ENCODE measurements around the gene DPY19L2. TPM values are rescaled to one million over a fixed set of nuclear protein-coding genes. Genes with fewer than 3 reads are reported as not detected.
A peak's percentile ranks its signal among the peaks of the same experiment; 100 is the strongest.
"Not testable (repeated sequence)": the region's sequence is repeated elsewhere in the genome, so short reads cannot be mapped to it uniquely, and the experiment has no call there.

The DPY19L2 gene
- total RNA-seq (2021) (not detected in 2 replicates), Bru-seq, nascent RNA (percentile 18 among the genes with signal in this experiment), BruChase-seq, experiment 1, labeled RNA remaining after a 2-hour chase (percentile 16 among the genes with signal in this experiment), BruChase-seq, experiment 2, labeled RNA remaining after a 6-hour chase (percentile 13 among the genes with signal in this experiment)
- long read RNA-seq, partial matches to known transcripts, result 1 of 1 reads
- long read RNA-seq, other reads (novel, unspliced or antisense), result 0 of 1 reads

GRCh38 chr12:63668028-63668799 lies at the start of gene DPY19L2:
DPY19L2 (minus strand) TSS chr12:63668493; CDS start chr12:63668393, 100 bp downstream.
- no TSS peak for BruUV-seq (replicated peaks)
- H3K4me1 ChIP-seq (replicated peaks; ENCODE audit: insufficient read depth), result 0 out of 2 replicates have a peak, but pooled peaks cover 4% of the 10 kb centered on the region
- no peak for TF ChIP-seq CTCF (conservative IDR thresholded peaks at IDR 0.05)
- no peak for TF ChIP-seq EZH2 (IDR thresholded peaks at IDR 0.05; ENCODE audit: low read depth)
- H2AFZ ChIP-seq, result no peak within 1 kb of the TSS
- H3K36me3 ChIP-seq (ENCODE audit: low read depth), result no peaks in the 10 kb centered on the region
- intact Hi-C loops (cut with micrococcal nuclease; ENCODE audit: unreplicated experiment), result no loop called here
- H3K4me2 ChIP-seq, result no peak within 1 kb of the TSS
- H3K4me3 ChIP-seq, result no peak within 1 kb of the TSS
- H3K9me2 ChIP-seq (ENCODE audit: insufficient read depth), result no peaks in the 10 kb centered on the region
- no peak within 1 kb of the TSS for H3K27ac ChIP-seq
- H3K9me3 ChIP-seq (ENCODE audit: insufficient read depth, low read depth), result no peaks in the 10 kb centered on the region
- CTCF ChIA-PET, result no interaction called here
- no peaks in the 10 kb centered on the region for H3K79me2 ChIP-seq (ENCODE audit: low read depth)
- H4K20me1 ChIP-seq (ENCODE audit: insufficient read depth), result no peaks in the 10 kb centered on the region
- DNase-seq, result peak in 1 of 2 experiments; percentile 22
- POLR2A ChIA-PET (ENCODE audit: unreplicated experiment), result interaction anchor here (0.6 kb wide), 1 partner anchor 883 kb away, joined by 4 read pairs; no protein-coding TSS in a partner anchor
- H3K27me3 ChIP-seq (ENCODE audit: insufficient read depth, low read depth), result no peaks in the 10 kb centered on the region
- H3F3A ChIP-seq (ENCODE audit: insufficient read depth, low read depth), result no peaks in the 10 kb centered on the region

GRCh38 chr12:63716891-63717290 lies 48.6 kb upstream of the DPY19L2 start:
- DNase-seq; H3K79me2 ChIP-seq (ENCODE audit: low read depth); H3K27ac ChIP-seq; H4K20me1 ChIP-seq (ENCODE audit: insufficient read depth); H3K9me3 ChIP-seq (ENCODE audit: insufficient read depth, low read depth); CTCF ChIA-PET; H3K4me2 ChIP-seq; H3K9me2 ChIP-seq (ENCODE audit: insufficient read depth); H3F3A ChIP-seq (ENCODE audit: insufficient read depth, low read depth); H3K4me1 ChIP-seq (replicated peaks; ENCODE audit: insufficient read depth); POLR2A ChIA-PET (ENCODE audit: unreplicated experiment); BruUV-seq (replicated peaks); H3K4me3 ChIP-seq; intact Hi-C loops (cut with micrococcal nuclease; ENCODE audit: unreplicated experiment); H3K27me3 ChIP-seq (ENCODE audit: insufficient read depth, low read depth); H2AFZ ChIP-seq; H3K36me3 ChIP-seq (ENCODE audit: low read depth): not testable (repeated sequence)

GRCh38 chr12:63715107-63715625 lies 46.9 kb upstream of the DPY19L2 start:
- H2AFZ ChIP-seq; H3K9me2 ChIP-seq (ENCODE audit: insufficient read depth); DNase-seq; H3K79me2 ChIP-seq (ENCODE audit: low read depth); H3K9me3 ChIP-seq (ENCODE audit: insufficient read depth, low read depth); H3K27ac ChIP-seq; BruUV-seq (replicated peaks); H3K4me1 ChIP-seq (replicated peaks; ENCODE audit: insufficient read depth); intact Hi-C loops (cut with micrococcal nuclease; ENCODE audit: unreplicated experiment); POLR2A ChIA-PET (ENCODE audit: unreplicated experiment); H4K20me1 ChIP-seq (ENCODE audit: insufficient read depth); CTCF ChIA-PET; H3K4me2 ChIP-seq; H3K27me3 ChIP-seq (ENCODE audit: insufficient read depth, low read depth); H3F3A ChIP-seq (ENCODE audit: insufficient read depth, low read depth); H3K36me3 ChIP-seq (ENCODE audit: low read depth); H3K4me3 ChIP-seq: not testable (repeated sequence)

- H4K20me1 ChIP-seq (ENCODE audit: insufficient read depth); H3K79me2 ChIP-seq (ENCODE audit: low read depth); CTCF ChIA-PET; H2AFZ ChIP-seq; H3K4me2 ChIP-seq; H3K4me3 ChIP-seq; H3K4me1 ChIP-seq (replicated peaks; ENCODE audit: insufficient read depth); H3K27ac ChIP-seq; H3K9me3 ChIP-seq (ENCODE audit: insufficient read depth, low read depth); H3K9me2 ChIP-seq (ENCODE audit: insufficient read depth); intact Hi-C loops (cut with micrococcal nuclease; ENCODE audit: unreplicated experiment); H3F3A ChIP-seq (ENCODE audit: insufficient read depth, low read depth); H3K36me3 ChIP-seq (ENCODE audit: low read depth); H3K27me3 ChIP-seq (ENCODE audit: insufficient read depth, low read depth); BruUV-seq (replicated peaks); POLR2A ChIA-PET (ENCODE audit: unreplicated experiment); DNase-seq: not testable (repeated sequence)
Observed at GRCh38 chr12:63714409-63714808, 46.1 kb upstream of the DPY19L2 start.

- H3K27me3 ChIP-seq (ENCODE audit: insufficient read depth, low read depth); POLR2A ChIA-PET (ENCODE audit: unreplicated experiment); H3K79me2 ChIP-seq (ENCODE audit: low read depth); H3K4me2 ChIP-seq; H3F3A ChIP-seq (ENCODE audit: insufficient read depth, low read depth); DNase-seq; H3K36me3 ChIP-seq (ENCODE audit: low read depth); H4K20me1 ChIP-seq (ENCODE audit: insufficient read depth); CTCF ChIA-PET; H3K4me3 ChIP-seq; H3K27ac ChIP-seq; BruUV-seq (replicated peaks); H3K9me3 ChIP-seq (ENCODE audit: insufficient read depth, low read depth); H2AFZ ChIP-seq; H3K9me2 ChIP-seq (ENCODE audit: insufficient read depth); H3K4me1 ChIP-seq (replicated peaks; ENCODE audit: insufficient read depth); intact Hi-C loops (cut with micrococcal nuclease; ENCODE audit: unreplicated experiment): not testable (repeated sequence)
Observed at GRCh38 chr12:63713681-63714075, 45.4 kb upstream of the DPY19L2 start.

- H3F3A ChIP-seq (ENCODE audit: insufficient read depth, low read depth); H3K4me3 ChIP-seq; H3K9me2 ChIP-seq (ENCODE audit: insufficient read depth); H3K79me2 ChIP-seq (ENCODE audit: low read depth); H2AFZ ChIP-seq; H3K9me3 ChIP-seq (ENCODE audit: insufficient read depth, low read depth); H3K4me2 ChIP-seq; DNase-seq; POLR2A ChIA-PET (ENCODE audit: unreplicated experiment); H4K20me1 ChIP-seq (ENCODE audit: insufficient read depth); H3K36me3 ChIP-seq (ENCODE audit: low read depth); H3K27ac ChIP-seq; intact Hi-C loops (cut with micrococcal nuclease; ENCODE audit: unreplicated experiment); H3K27me3 ChIP-seq (ENCODE audit: insufficient read depth, low read depth); CTCF ChIA-PET; H3K4me1 ChIP-seq (replicated peaks; ENCODE audit: insufficient read depth); BruUV-seq (replicated peaks): not testable (repeated sequence)
Observed at GRCh38 chr12:63712979-63713680, 44.8 kb upstream of the DPY19L2 start.
